K562 (cell line): ENCODE measurements around the gene MAGI1. TPM values are rescaled to one million over a fixed set of nuclear protein-coding genes. Genes with fewer than 3 reads are reported as not detected.

ENCODE experiments used
- ATAC-seq: fragments of 200-7000 bp; cut with Tn5 transposase; 3 replicates; pipeline ENCODE4 v1.9.1; 2020; ENCODE audit warnings: moderate library complexity
- BruUV-seq: library from RNA; stranded (reverse); fragments of 400-500 nt; replicated peaks from 2 replicates; lab custom pipeline; 2021; lab: Mats Ljungman, UMichigan
- CTCF ChIA-PET: fragments of 300-600 bp; formaldehyde crosslinking; extraction: SDS; loops from one replicate; lab custom pipeline; 2021; ENCODE audit warnings: low intra/inter-chr PET ratio; lab: Yijun Ruan, JAX
- POLR2A ChIA-PET: fragments of 300-600, 350-650 bp; sonication (Branson Sonifier 250); formaldehyde crosslinking; extraction: SDS; loops from one replicate; lab custom pipeline; 2021; ENCODE audit warnings: antibody characterized with exemption, inconsistent platforms; lab: Yijun Ruan, JAX
- DNase-seq, 4 experiments: peaks; one replicate each; pipeline versions ENCODE4 v3.0.0 to v3.0.0-alpha.2; 2011 to 2018; ENCODE audit warnings: low spot score in 3 of 4, mixed read lengths in 3 of 4; ENCODE audit errors: extremely low read depth in 1 of 4
- FAIRE-seq: peaks from 2 replicates; lab custom pipeline; 2011; peaks lifted over from hg19 to GRCh38; lab: Jason Lieb, UNC
- H2AFZ ChIP-seq: 2 replicates; pipeline ENCODE4 v1.6.0; 2011; ENCODE audit warnings: low read depth, low read length, control low read depth, inconsistent platforms
- H3K27ac ChIP-seq: fragments of 200-600 bp; 3 replicates; pipeline ENCODE4 v1.8.0; 2011; ENCODE audit warnings: low read depth, mild to moderate bottlenecking, control low read depth, inconsistent platforms, low read length, moderate library complexity, mixed read lengths; ENCODE audit errors: extremely low read depth
- H3K27me3 ChIP-seq, 2 experiments: fragments of 300-600 bp in 1 of 2; 2 replicates in 1 of 2; 3 replicates in 1 of 2; pipeline versions ENCODE4 v1.6.0 to v1.8.0; 2011; ENCODE audit warnings: inconsistent platforms in 2 of 2, low read length in 2 of 2, mild to moderate bottlenecking in 1 of 2, mixed read lengths in 1 of 2, moderate library complexity in 1 of 2; ENCODE audit not compliant: control insufficient read depth in 2 of 2, insufficient read depth in 2 of 2
- H3K36me3 ChIP-seq: fragments of 300-600 bp; 3 replicates; pipeline ENCODE4 v1.8.0; 2011; ENCODE audit warnings: mild to moderate bottlenecking, low read length, inconsistent platforms; ENCODE audit not compliant: control insufficient read depth, insufficient read depth
- H3K4me1 ChIP-seq, 2 experiments: fragments of 200-600 bp in 1 of 2; replicated peaks in 1 of 2; 2 replicates in 1 of 2; 3 replicates in 1 of 2; pipeline versions ENCODE4 v1.5.1 to v1.8.0; 2011; ENCODE audit warnings: inconsistent platforms in 2 of 2, low read length in 2 of 2, mild to moderate bottlenecking in 1 of 2, mixed read lengths in 1 of 2, moderate library complexity in 1 of 2; ENCODE audit not compliant: control insufficient read depth in 2 of 2, insufficient read depth in 2 of 2
- H3K4me2 ChIP-seq: 2 replicates; pipeline ENCODE4 v1.6.1; 2011; ENCODE audit warnings: low read length, control low read depth, inconsistent platforms, mixed read lengths; ENCODE audit not compliant: insufficient read depth
- H3K4me3 ChIP-seq: fragments of 200-600 bp; sonication (generic), shearing (Covaris generic); 2 replicates; pipeline ENCODE4 v1.5.1; 2016; ENCODE audit warnings: control low read depth, inconsistent platforms
- H3K79me2 ChIP-seq: fragments of 200-600 bp; 3 replicates; pipeline ENCODE4 v1.8.0; 2011; ENCODE audit warnings: low read length, inconsistent platforms; ENCODE audit not compliant: control insufficient read depth, insufficient read depth
- H3K9ac ChIP-seq, 2 experiments: 2 replicates each; pipeline versions ENCODE4 v1.6.0 to v1.6.1; 2011; ENCODE audit warnings: low read depth in 2 of 2, low read length in 2 of 2, control low read depth in 1 of 2, inconsistent platforms in 1 of 2, mild to moderate bottlenecking in 1 of 2, mixed read lengths in 1 of 2; ENCODE audit not compliant: insufficient read depth in 1 of 2
- H3K9me1 ChIP-seq: one replicate; pipeline ENCODE4 v1.6.0; 2011; ENCODE audit warnings: inconsistent platforms, mild to moderate bottlenecking, low read length, moderate library complexity; ENCODE audit not compliant: control insufficient read depth, insufficient read depth
- H3K9me3 ChIP-seq: replicated peaks from 2 replicates; pipeline ENCODE4 v1.5.1; 2011; ENCODE audit warnings: low read depth, low read length, inconsistent platforms; ENCODE audit not compliant: control insufficient read depth, insufficient read depth
- H4K20me1 ChIP-seq: replicated peaks from 2 replicates; pipeline ENCODE4 v1.6.1; 2011; ENCODE audit warnings: low read length, inconsistent platforms, mixed read lengths; ENCODE audit not compliant: control insufficient read depth, insufficient read depth
- ERF ChIP-seq: fragments of 450-650 bp; formaldehyde crosslinking; IDR thresholded peaks from 2 replicates; pipeline ENCODE4 v1.4.0; 2020; ENCODE audit warnings: mild to moderate bottlenecking, mixed read lengths
- MEF2D ChIP-seq: conservative IDR thresholded peaks from 2 replicates; pipeline ENCODE4 v1.6.1; 2016; ENCODE audit warnings: low read depth, missing genetic modification characterization, missing compliant biosample characterization
- MGA ChIP-seq: fragments of 450-650 bp; IDR thresholded peaks from 2 replicates; pipeline ENCODE4 v1.6.1; 2016; ENCODE audit warnings: mild to moderate bottlenecking, moderate library complexity
- RFX7 ChIP-seq: fragments of 250-450 bp; sonication (Bioruptor Pico); IDR thresholded peaks from 2 replicates; pipeline ENCODE4 v1.5.1; 2021; ENCODE audit warnings: mild to moderate bottlenecking
- SIN3B ChIP-seq: fragments of 450-650 bp; IDR thresholded peaks from 2 replicates; pipeline ENCODE4 v1.6.1; 2017; ENCODE audit warnings: low read depth, mild to moderate bottlenecking, moderate library complexity
- SIRT6 ChIP-seq: IDR thresholded peaks from one replicate; pipeline ENCODE4 v1.6.1; 2012; ENCODE audit warnings: low read depth, mild to moderate bottlenecking, control low read depth, inconsistent platforms, low read length, moderate library complexity
- WGBS: fragments of 100-300 bp; shearing (Covaris generic); methylation state at CpG from one replicate; pipeline ENCODE4 v1.1.6; 2016; ENCODE audit warnings: low coverage, mixed read lengths; ENCODE audit not compliant: insufficient coverage; ENCODE audit errors: missing lambda C conversion rate; 5-methylcytosine and 5-hydroxymethylcytosine counted together
- in situ Hi-C: fragments of 300-500 bp; cut with MboI; formaldehyde crosslinking; loops from 4 replicates; pipeline ENCODE4 v1.15.0; 2018; ENCODE audit warnings: inconsistent platforms, mixed read lengths
- intact Hi-C: fragments of 100-400 bp; cut with micrococcal nuclease; formaldehyde crosslinking; loops from 2 replicates; pipeline ENCODE4 v1.14.2; 2022
- polyA plus RNA-seq, 8 experiments: library from polyadenylated mRNA; depleted of rRNA in 4 of 8; stranded (reverse) in 5 of 8; unstranded in 3 of 8; fragments of >200 nt; fragmentation: Nextera tagmentation in 2 of 8; fragmentation: Illumina TruSeq in 1 of 8; extraction: Ambion mirVana in 2 of 8; extraction: Trizol in 1 of 8; gene quantifications; 2 replicates each; pipeline versions ENCODE4 v1.2.1 to v1.2.3, GENCODE V29; 2011 to 2014; ENCODE audit warnings: inconsistent platforms in 1 of 8, missing spikeins in 1 of 8
- total RNA-seq, 7 experiments: library from RNA; depleted of rRNA in 6 of 7; stranded (reverse); fragments of >200 nt in 6 of 7; fragmentation: Illumina TruSeq in 2 of 7; extraction: Trizol in 2 of 7; gene quantifications; 2 replicates each; pipeline versions ENCODE4 v1.2.1 to v1.2.3, GENCODE V29; 2011 to 2021; ENCODE audit warnings: low replicate concordance in 1 of 7

Gene MAGI1
- total and polyA plus RNA-seq, 9 of the 15 experiments (the other 6 are each of a cell fraction or from before 2014, with no cell fraction given) = 7.8 to 59.4 (median 43.2) TPM

- H3K4me1 ChIP-seq = no peaks in the 10 kb centered on the region
- ATAC-seq (no peak), FAIRE-seq (no peak), DNase-seq (no peak)
- intact Hi-C loops (no loop called here), in situ Hi-C loops (no loop called here)
- TF ChIP-seq RFX7 (no peak), ERF (CRISPR knock-in tag) (no peak)
- H3K27ac ChIP-seq = no peak overlapping the region
- BruUV-seq = no TSS peak
- ChIA-PET POLR2A (interaction anchor here (0.6 kb wide), 1 partner anchor 643 kb away, joined by 3 read pairs; no protein-coding TSS in a partner anchor), CTCF (no interaction called here)
- no peaks in the 10 kb centered on the region for H3K9me1 ChIP-seq
- H3K4me3 ChIP-seq = no peak overlapping the region
- H2AFZ ChIP-seq = no peak overlapping the region
- no peaks in the 10 kb centered on the region for H3K27me3 ChIP-seq
- no peaks in the 10 kb centered on the region for H3K9me3 ChIP-seq
- H3K4me2 ChIP-seq = no peak overlapping the region
- H3K9ac ChIP-seq = no peak overlapping the region
- H4K20me1 ChIP-seq = no peaks in the 10 kb centered on the region
- no peaks in the 10 kb centered on the region for H3K36me3 ChIP-seq
- H3K79me2 ChIP-seq = no peaks in the 10 kb centered on the region
Measured at GRCh38 chr3:66082679-66083078, 44.0 kb upstream of the MAGI1 start.

GRCh38 chr3:66080167-66080566, 41.4 kb upstream of the MAGI1 start:
- FAIRE-seq (no peak), ATAC-seq (no peak), DNase-seq (no peak)
- Histone ChIP-seq H3K4me2 (no peak overlapping the region), H3K9me1 (no peaks in the 10 kb centered on the region), H3K36me3 (no peaks in the 10 kb centered on the region), H3K79me2 (no peaks in the 10 kb centered on the region), H3K9ac (no peak overlapping the region), H2AFZ (no peak overlapping the region), H3K4me3 (no peak overlapping the region), H3K27me3 (no peaks in the 10 kb centered on the region), H3K4me1 (no peaks in the 10 kb centered on the region), H3K9me3 (no peaks in the 10 kb centered on the region), H4K20me1 (no peaks in the 10 kb centered on the region), H3K27ac (no peak overlapping the region)
- intact Hi-C loops = no loop called here
- BruUV-seq = no TSS peak
- ChIA-PET POLR2A (no interaction called here), CTCF (no interaction called here)
- WGBS = 0% methylated on average over 3 of the region's 3 CpGs
- in situ Hi-C loops = no loop called here
- no peak for TF ChIP-seq MGA
- no peak for TF ChIP-seq SIRT6
- no peak for TF ChIP-seq MEF2D (tag)
- no peak for TF ChIP-seq SIN3B
